GM23338 (cell line): ENCODE measurements around the gene ZNF746. TPM values are rescaled to one million over a fixed set of nuclear protein-coding genes. Genes with fewer than 3 reads are reported as not detected.

Source experiments
- ATAC-seq: fragments of 200-7000 bp; cut with Tn5 transposase; 3 replicates; pipeline ENCODE4 v1.9.1; 2020
- DNase-seq: peaks from one replicate; pipeline ENCODE4 v3.0.0-alpha.2; 2015; ENCODE audit warnings: low spot score
- H2AFZ ChIP-seq: fragments of 200-600 bp; sonication (generic); 2 replicates; pipeline ENCODE4 v1.8.0; 2016; ENCODE audit warnings: antibody characterized with exemption, mild to moderate bottlenecking, moderate library complexity
- H3F3A ChIP-seq: fragments of 200-600 bp; sonication (generic); replicated peaks from 2 replicates; pipeline ENCODE4 v1.8.0; 2017; ENCODE audit warnings: antibody characterized with exemption, mixed run types, low read depth
- H3K27ac ChIP-seq: fragments of 200-600 bp; sonication (generic); 2 replicates; pipeline ENCODE4 v1.6.1; 2016; ENCODE audit warnings: low read depth
- H3K27me3 ChIP-seq: fragments of 200-600 bp; sonication (generic); 2 replicates; pipeline ENCODE4 v1.8.0; 2016; ENCODE audit warnings: mild to moderate bottlenecking, mixed run types, moderate library complexity; ENCODE audit not compliant: insufficient read depth
- H3K36me3 ChIP-seq: fragments of 200-600 bp; sonication (generic); 2 replicates; pipeline ENCODE4 v1.8.0; 2016; ENCODE audit warnings: mild to moderate bottlenecking; ENCODE audit not compliant: insufficient read depth
- H3K4me1 ChIP-seq: fragments of 200-600 bp; sonication (generic); 2 replicates; pipeline ENCODE4 v1.8.0; 2016; ENCODE audit warnings: mild to moderate bottlenecking, moderate library complexity; ENCODE audit not compliant: insufficient read depth
- H3K4me2 ChIP-seq: fragments of 200-600 bp; sonication (generic); 2 replicates; pipeline ENCODE4 v1.7.1; 2017; ENCODE audit warnings: mixed run types
- H3K4me3 ChIP-seq: fragments of 200-600 bp; sonication (generic); 2 replicates; pipeline ENCODE4 v1.6.1; 2016; ENCODE audit warnings: mixed run types
- H3K79me2 ChIP-seq: fragments of 200-600 bp; sonication (generic); replicated peaks from 2 replicates; pipeline ENCODE4 v1.8.0; 2017; ENCODE audit warnings: mild to moderate bottlenecking; ENCODE audit not compliant: insufficient read depth
- H3K9me2 ChIP-seq: fragments of 200-600 bp; sonication (generic); 2 replicates; pipeline ENCODE4 v1.8.0; 2017; ENCODE audit not compliant: insufficient read depth
- H4K20me1 ChIP-seq: fragments of 200-600 bp; sonication (generic); replicated peaks from 2 replicates; pipeline ENCODE4 v1.8.0; 2017; ENCODE audit warnings: mild to moderate bottlenecking; ENCODE audit not compliant: insufficient read depth
- H3K27ac Mint-ChIP-seq: 2 replicates; pipeline ENCODE4 v1.8.0; 2020; ENCODE audit warnings: inconsistent platforms, mild to moderate bottlenecking, moderate library complexity, mixed read lengths
- H3K27me3 Mint-ChIP-seq: 3 replicates; pipeline ENCODE4 v1.8.0; 2022; ENCODE audit warnings: low read depth, mild to moderate bottlenecking, moderate library complexity, mixed read lengths, inconsistent platforms; ENCODE audit not compliant: insufficient read depth, poor library complexity
- H3K36me3 Mint-ChIP-seq: 3 replicates; pipeline ENCODE4 v1.8.0; 2021; ENCODE audit warnings: low read depth, mild to moderate bottlenecking, inconsistent platforms, moderate library complexity, mixed read lengths
- H3K4me1 Mint-ChIP-seq: 3 replicates; pipeline ENCODE4 v1.8.0; 2020; ENCODE audit warnings: mild to moderate bottlenecking, inconsistent platforms, mixed read lengths
- H3K4me3 Mint-ChIP-seq: 3 replicates; pipeline ENCODE4 v1.8.0; 2021; ENCODE audit warnings: moderate library complexity, mild to moderate bottlenecking, inconsistent platforms, mixed read lengths
- H3K9me3 Mint-ChIP-seq: 3 replicates; pipeline ENCODE4 v1.8.0; 2020; ENCODE audit warnings: moderate library complexity, mild to moderate bottlenecking, inconsistent platforms, mixed read lengths
- CREB1 ChIP-seq: fragments of 250-450 bp; sonication (Bioruptor Pico); IDR thresholded peaks from 2 replicates; pipeline ENCODE4 v1.5.0; 2020; ENCODE audit warnings: low read depth, mild to moderate bottlenecking, moderate library complexity
- CTCF ChIP-seq, 2 experiments: fragments of 200-600 bp in 1 of 2; sonication (generic) in 1 of 2; conservative IDR thresholded peaks; 2 replicates each; pipeline versions ENCODE4 v1.5.1 to v1.6.1; 2016 to 2017; ENCODE audit warnings: antibody characterized with exemption in 2 of 2, low read depth in 2 of 2, mild to moderate bottlenecking in 2 of 2, moderate library complexity in 1 of 2
- ETS1 ChIP-seq: IDR thresholded peaks from 2 replicates; pipeline ENCODE4 v1.6.1; 2016; ENCODE audit warnings: antibody characterized with exemption
- EZH2 ChIP-seq: fragments of 200-600 bp; sonication (generic); IDR thresholded peaks from one replicate; pipeline ENCODE4 v1.8.0; 2017; ENCODE audit warnings: antibody characterized with exemption, mild to moderate bottlenecking, low read depth; ENCODE audit not compliant: unreplicated experiment
- EZH2phosphoT487 ChIP-seq: fragments of 200-600 bp; sonication (generic); IDR thresholded peaks from one replicate; pipeline ENCODE4 v1.8.1; 2018; ENCODE audit warnings: antibody characterized with exemption; ENCODE audit not compliant: unreplicated experiment
- JUNB ChIP-seq: IDR thresholded peaks from one replicate; pipeline ENCODE4 v1.6.1; 2016; ENCODE audit warnings: antibody characterized with exemption; ENCODE audit not compliant: unreplicated experiment
- NANOG ChIP-seq: IDR thresholded peaks from 2 replicates; pipeline ENCODE4 v1.6.1; 2016; ENCODE audit warnings: antibody characterized with exemption, borderline replicate concordance
- POLR2AphosphoS5 ChIP-seq: IDR thresholded peaks from 2 replicates; pipeline ENCODE4 v1.6.1; 2016; ENCODE audit warnings: antibody characterized with exemption, low read depth
- REST ChIP-seq: IDR thresholded peaks from one replicate; pipeline ENCODE4 v1.6.1; 2018; ENCODE audit warnings: antibody characterized with exemption; ENCODE audit not compliant: unreplicated experiment
- STAT1 ChIP-seq: IDR thresholded peaks from one replicate; pipeline ENCODE4 v1.6.1; 2016; ENCODE audit warnings: antibody characterized with exemption; ENCODE audit not compliant: unreplicated experiment
- ZNF114 ChIP-seq: fragments of 250-450 bp; sonication (Bioruptor Pico); IDR thresholded peaks from 2 replicates; pipeline ENCODE4 v1.5.0; 2020; ENCODE audit warnings: mild to moderate bottlenecking, moderate library complexity
- ZNF331 ChIP-seq: fragments of 250-450 bp; sonication (Bioruptor Pico); IDR thresholded peaks from 2 replicates; pipeline ENCODE4 v1.5.0; 2020; ENCODE audit warnings: low read depth, mild to moderate bottlenecking, moderate library complexity
- ZNF462 ChIP-seq: fragments of 250-450 bp; sonication (Bioruptor Pico); IDR thresholded peaks from 2 replicates; pipeline ENCODE4 v1.5.0; 2020; ENCODE audit warnings: mild to moderate bottlenecking, moderate library complexity
- polyA plus RNA-seq: library from polyadenylated mRNA; unstranded; fragments of >200 nt; fragmentation: Nextera tagmentation; extraction: Ambion mirVana; gene quantifications from 2 replicates; pipeline ENCODE4 v1.2.1, GENCODE V29; 2016
- total RNA-seq: library from RNA; depleted of rRNA; stranded (reverse); fragments of >200 nt; shearing (Covaris generic); gene quantifications from 2 replicates; pipeline ENCODE4 v1.2.3, GENCODE V29; 2014

The ZNF746 gene
- total and polyA plus RNA-seq, 2 experiments from 2014 or later = 10.0 to 18.6 TPM

GRCh38 chr7:149466364-149466763 is 31.2 kb downstream of the ZNF746 start:
- no peaks in the 10 kb centered on the region for H3K9me2 ChIP-seq
- Mint-ChIP-seq H3K4me1 (peaks cover 1% of the 10 kb centered on the region; the same call in 2 of the 3 replicates), H3K36me3 (peaks cover 4% of the 10 kb centered on the region; the same call in 2 of the 3 replicates), H3K27ac (no peak overlapping the region), H3K9me3 (peaks cover 17% of the 10 kb centered on the region), H3K27me3 (peaks cover 6% of the 10 kb centered on the region), H3K4me3 (no peak overlapping the region)
- H3K27ac ChIP-seq = no peak overlapping the region
- no peaks in the 10 kb centered on the region for H3K4me1 ChIP-seq
- no peaks in the 10 kb centered on the region for H3K36me3 ChIP-seq
- no peak overlapping the region for H2AFZ ChIP-seq
- no peaks in the 10 kb centered on the region for H4K20me1 ChIP-seq
- H3K27me3 ChIP-seq = peaks cover 30% of the 10 kb centered on the region
- H3K4me3 ChIP-seq = no peak overlapping the region
- TF ChIP-seq REST (no peak), ETS1 (no peak), EZH2phosphoT487 (no peak), ZNF331 (CRISPR knock-in tag) (no peak), NANOG (no peak), ZNF462 (no peak), CTCF (conservative IDR thresholded peaks at IDR 0.05; ENCODE audit: low read depth in 2 of 2) (no peak), ZNF114 (CRISPR knock-in tag) (no peak), POLR2AphosphoS5 (no peak), CREB1 (no peak), STAT1 (no peak), EZH2 (no peak), JUNB (no peak)
- ATAC-seq = no peak
- no peaks in the 10 kb centered on the region for H3K79me2 ChIP-seq
- H3F3A ChIP-seq = no peaks in the 10 kb centered on the region
- H3K4me2 ChIP-seq = no peak overlapping the region
- DNase-seq = no peak
